ENCODE results near the gene HOXD9. TPM values are rescaled to one million over a fixed set of nuclear protein-coding genes. Genes with fewer than 3 reads are reported as not detected.

Gene HOXD9
- total RNA-seq, 2 donors from 2014 or later, result 1.4 TPM; not detected in 1

DNA sequence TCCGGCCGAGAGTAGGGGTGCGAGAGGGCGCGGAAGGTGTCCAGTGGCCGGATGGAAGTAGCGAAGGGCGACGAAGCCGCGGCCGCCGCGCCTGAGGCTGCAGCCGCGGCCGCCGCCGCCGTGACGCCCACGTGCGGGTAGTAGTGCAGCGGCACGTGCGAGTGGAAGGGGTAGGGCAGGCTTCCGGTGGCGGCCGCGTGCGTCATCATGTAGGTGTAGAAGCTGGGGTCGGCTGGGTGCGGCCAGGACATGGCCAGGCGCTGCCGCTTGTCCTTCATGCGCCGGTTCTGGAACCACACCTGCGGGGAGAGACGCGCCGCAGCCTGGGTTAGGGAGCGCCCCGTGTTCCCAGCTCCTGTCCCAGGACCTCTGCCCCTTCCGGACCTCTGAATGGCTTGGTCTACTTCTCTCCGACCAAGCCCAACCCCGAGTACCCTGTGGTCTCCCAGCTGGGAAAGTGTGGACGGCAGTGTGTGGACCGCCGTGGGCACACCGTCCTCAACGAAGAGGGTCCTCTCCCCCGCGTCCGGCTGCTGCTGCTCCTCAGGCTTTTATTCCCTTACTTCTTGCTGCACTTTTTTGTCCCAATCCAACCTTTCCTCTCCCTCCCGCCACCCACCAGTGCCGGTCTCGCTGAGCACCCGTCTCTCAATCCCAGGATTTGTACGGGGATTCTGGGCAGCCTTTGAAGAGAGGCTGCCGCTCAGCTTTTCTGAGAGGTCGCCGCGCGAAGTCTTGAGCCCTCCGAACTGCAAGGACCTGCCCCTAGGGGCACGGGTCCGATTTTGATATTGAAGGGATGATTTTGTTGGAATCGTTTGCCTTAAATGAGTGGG lies 41.8 kb upstream of the HOXD9 start:
- Histone ChIP-seq H3K4me1 (ENCODE audit: control insufficient read depth in 1 of 2, low read depth in 2 of 2) (peaks cover under 1 to 19% of the 10 kb centered on the region in 2 donors), H3K36me3 (no peaks in the 10 kb centered on the region), H3K27me3 (replicated peaks; ENCODE audit: insufficient read depth) (peaks cover 75% of the 10 kb centered on the region), H3K27ac (peak overlapping the region in 1 of 2 donors; percentile 27), H3K9me3 (no peaks in the 10 kb centered on the region), H3K4me3 (peak overlapping the region; percentile 51)
- ATAC-seq (ENCODE audit: insufficient number of reproducible peaks, low FRiP score, low read depth), result no peak
- DNase-seq (ENCODE audit: low spot score), result no peak
- TF ChIP-seq, protein P1, sequence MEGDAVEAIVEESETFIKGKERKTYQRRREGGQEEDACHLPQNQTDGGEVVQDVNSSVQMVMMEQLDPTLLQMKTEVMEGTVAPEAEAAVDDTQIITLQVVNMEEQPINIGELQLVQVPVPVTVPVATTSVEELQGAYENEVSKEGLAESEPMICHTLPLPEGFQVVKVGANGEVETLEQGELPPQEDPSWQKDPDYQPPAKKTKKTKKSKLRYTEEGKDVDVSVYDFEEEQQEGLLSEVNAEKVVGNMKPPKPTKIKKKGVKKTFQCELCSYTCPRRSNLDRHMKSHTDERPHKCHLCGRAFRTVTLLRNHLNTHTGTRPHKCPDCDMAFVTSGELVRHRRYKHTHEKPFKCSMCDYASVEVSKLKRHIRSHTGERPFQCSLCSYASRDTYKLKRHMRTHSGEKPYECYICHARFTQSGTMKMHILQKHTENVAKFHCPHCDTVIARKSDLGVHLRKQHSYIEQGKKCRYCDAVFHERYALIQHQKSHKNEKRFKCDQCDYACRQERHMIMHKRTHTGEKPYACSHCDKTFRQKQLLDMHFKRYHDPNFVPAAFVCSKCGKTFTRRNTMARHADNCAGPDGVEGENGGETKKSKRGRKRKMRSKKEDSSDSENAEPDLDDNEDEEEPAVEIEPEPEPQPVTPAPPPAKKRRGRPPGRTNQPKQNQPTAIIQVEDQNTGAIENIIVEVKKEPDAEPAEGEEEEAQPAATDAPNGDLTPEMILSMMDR (IDR thresholded peaks at IDR 0.05), result no peak

DNA sequence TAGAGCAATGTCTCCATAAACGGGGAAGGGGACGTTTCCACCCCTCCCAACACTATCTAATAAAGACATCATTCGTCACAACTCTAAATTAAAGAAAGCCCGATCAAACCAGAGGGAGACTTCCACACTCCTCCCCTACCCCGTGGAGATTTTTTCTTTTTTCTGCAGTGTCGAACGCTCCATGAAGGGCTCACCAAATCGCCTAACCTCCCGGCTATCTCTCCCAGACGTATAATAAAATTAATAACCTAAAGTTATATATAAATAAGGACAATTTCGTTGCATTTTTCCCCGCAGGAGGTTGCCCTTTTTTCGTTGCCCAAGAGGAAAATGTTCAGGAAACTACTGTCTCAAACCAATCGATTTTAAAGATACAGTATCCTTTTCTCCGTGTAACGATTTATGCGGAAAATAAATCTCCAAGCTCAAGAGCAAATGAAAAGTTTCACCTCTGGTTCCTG lies 41.1 kb upstream of the HOXD9 start:
- Histone ChIP-seq H3K27me3 (replicated peaks; ENCODE audit: insufficient read depth) (peaks cover 75% of the 10 kb centered on the region), H3K4me1 (ENCODE audit: control insufficient read depth in 1 of 2, low read depth in 2 of 2) (peaks cover 4 to 19% of the 10 kb centered on the region in 2 donors), H3K4me3 (no peak overlapping the region), H3K9me3 (no peaks in the 10 kb centered on the region), H3K36me3 (no peaks in the 10 kb centered on the region), H3K27ac (peak overlapping the region in 1 of 2 donors; percentile 27)
- DNase-seq (ENCODE audit: low spot score), result no peak
- TF ChIP-seq, protein P1 (IDR thresholded peaks at IDR 0.05), result no peak
- ATAC-seq (ENCODE audit: insufficient number of reproducible peaks, low FRiP score, low read depth), result no peak

DNA sequence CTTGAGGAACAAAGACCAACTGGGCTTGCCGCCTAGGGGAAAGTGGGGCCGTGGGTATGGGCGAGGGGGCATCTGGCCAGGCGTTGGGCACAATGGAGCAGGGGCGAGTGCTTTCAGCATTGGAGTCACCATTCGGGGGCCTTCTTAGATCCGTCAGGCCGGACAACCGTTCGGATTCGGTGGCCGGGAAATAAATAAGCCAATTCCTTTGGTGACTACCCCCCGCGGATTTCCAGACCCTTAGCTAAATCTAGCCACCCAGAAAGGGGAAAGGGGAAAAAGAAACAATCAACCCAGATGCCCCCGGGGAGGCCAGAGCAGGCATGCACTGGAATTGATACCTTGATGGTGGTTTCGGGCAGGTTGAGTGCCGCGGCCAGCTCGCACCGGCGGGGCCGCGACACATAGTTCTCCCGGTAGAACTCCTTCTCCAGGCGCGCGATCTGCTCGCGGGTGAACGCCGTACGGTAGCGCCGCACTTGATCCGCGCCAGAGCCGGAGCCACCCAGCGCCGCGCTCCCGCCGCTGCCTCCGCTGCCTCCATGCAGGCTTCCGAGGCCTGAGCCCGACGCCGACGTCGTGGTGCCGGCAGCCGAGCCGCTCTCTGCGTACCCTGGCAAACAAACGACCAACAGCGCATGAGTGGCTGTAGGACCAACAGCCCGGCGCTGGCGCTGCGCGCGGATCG lies 40.5 kb upstream of the HOXD9 start:
- TF ChIP-seq, protein P1 (IDR thresholded peaks at IDR 0.05), result no peak
- peak overlapping the region in 1 of 2 donors; percentile 5 for H3K27ac ChIP-seq
- H3K4me1 ChIP-seq (ENCODE audit: control insufficient read depth in 1 of 2, low read depth in 2 of 2), result peaks cover 4 to 19% of the 10 kb centered on the region in 2 donors
- H3K27me3 ChIP-seq (replicated peaks; ENCODE audit: insufficient read depth), result peaks cover 75% of the 10 kb centered on the region
- no peaks in the 10 kb centered on the region for H3K36me3 ChIP-seq
- ATAC-seq (ENCODE audit: insufficient number of reproducible peaks, low FRiP score, low read depth) (no peak), DNase-seq (ENCODE audit: low spot score) (no peak)
- no peak overlapping the region for H3K4me3 ChIP-seq
- H3K9me3 ChIP-seq, result no peaks in the 10 kb centered on the region

DNA sequence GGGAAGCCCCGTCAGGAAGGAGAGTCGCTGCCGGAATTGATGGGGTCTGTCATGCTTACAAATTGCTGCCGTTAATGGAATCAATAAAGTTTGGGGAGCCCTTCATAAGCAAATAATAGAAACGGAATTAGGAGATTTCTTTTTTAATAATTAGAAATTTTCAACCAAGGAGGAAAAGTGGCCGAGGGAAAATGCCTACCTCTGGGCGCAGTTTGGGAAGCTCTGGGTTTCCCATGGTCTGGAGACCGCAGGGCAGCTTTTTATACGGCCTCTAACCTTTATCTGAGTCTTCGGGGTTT lies 40.0 kb upstream of the HOXD9 start:
- TF ChIP-seq, protein P1 (IDR thresholded peaks at IDR 0.05), result no peak
- Histone ChIP-seq H3K27me3 (replicated peaks; ENCODE audit: insufficient read depth) (peaks cover 75% of the 10 kb centered on the region), H3K4me1 (ENCODE audit: control insufficient read depth in 1 of 2, low read depth in 2 of 2) (peaks cover 4 to 19% of the 10 kb centered on the region in 2 donors), H3K27ac (peak overlapping the region in 1 of 2 donors; percentile 5), H3K4me3 (no peak overlapping the region), H3K9me3 (no peaks in the 10 kb centered on the region), H3K36me3 (no peaks in the 10 kb centered on the region)
- ATAC-seq (ENCODE audit: insufficient number of reproducible peaks, low FRiP score, low read depth), result no peak
- no peak for DNase-seq (ENCODE audit: low spot score)
